Liver (tissue), 9 donors: ENCODE measurements around the gene TSPAN16. TPM values are rescaled to one million over a fixed set of nuclear protein-coding genes. Genes with fewer than 3 reads are reported as not detected.

Experiments
- DNase-seq: peaks from one replicate; pipeline ENCODE4 v3.0.0-alpha.2; 2017; ENCODE audit warnings: low spot score
- H3K27ac ChIP-seq, 2 donors: one replicate each; pipeline ENCODE4 v1.7.0; 2013; ENCODE audit warnings: inconsistent platforms in 2 of 2, low read length in 2 of 2, control low read depth in 1 of 2, low read depth in 1 of 2, mild to moderate bottlenecking in 1 of 2
- H3K27me3 ChIP-seq, 4 donors: one replicate each; pipeline versions ENCODE4 v1.6.1 to v1.7.0; 2013; ENCODE audit warnings: low read length in 3 of 4, inconsistent platforms in 1 of 4, mild to moderate bottlenecking in 1 of 4, moderate library complexity in 1 of 4; ENCODE audit not compliant: control insufficient read depth in 4 of 4, insufficient read depth in 4 of 4
- H3K36me3 ChIP-seq, 4 donors: one replicate each; pipeline versions ENCODE4 v1.6.1 to v1.7.0; 2013; ENCODE audit warnings: low read length in 3 of 4, mild to moderate bottlenecking in 3 of 4, low read depth in 1 of 4, moderate library complexity in 1 of 4; ENCODE audit not compliant: control insufficient read depth in 4 of 4, insufficient read depth in 3 of 4
- H3K4me1 ChIP-seq, 4 donors: one replicate each; pipeline versions ENCODE4 v1.6.1 to v1.7.0; 2013; ENCODE audit warnings: low read length in 3 of 4, mild to moderate bottlenecking in 3 of 4, moderate library complexity in 1 of 4; ENCODE audit not compliant: control insufficient read depth in 4 of 4, insufficient read depth in 4 of 4
- H3K4me3 ChIP-seq, 3 donors: one replicate each; pipeline versions ENCODE4 v1.6.1 to v1.7.0; 2013; ENCODE audit warnings: low read length in 3 of 3, control low read depth in 1 of 3, low read depth in 1 of 3, mild to moderate bottlenecking in 1 of 3
- H3K9ac ChIP-seq, 2 donors: one replicate each; pipeline ENCODE4 v1.7.0; 2013; ENCODE audit warnings: low read length in 2 of 2, mild to moderate bottlenecking in 2 of 2, moderate library complexity in 2 of 2, control low read depth in 1 of 2, low read depth in 1 of 2
- H3K9me3 ChIP-seq, 4 donors: one replicate each; pipeline versions ENCODE4 v1.6.1 to v1.7.0; 2013; ENCODE audit warnings: low read length in 3 of 4; ENCODE audit not compliant: control insufficient read depth in 4 of 4
- FOXA1 ChIP-seq: IDR thresholded peaks from 2 replicates; pipeline ENCODE4 v1.6.1; 2016; ENCODE audit warnings: antibody characterized with exemption
- GABPA ChIP-seq, 2 donors: IDR thresholded peaks in 1 of 2; conservative IDR thresholded peaks in 1 of 2; 2 replicates each; pipeline ENCODE4 v1.6.1; 2016; ENCODE audit warnings: antibody characterized with exemption in 2 of 2, mild to moderate bottlenecking in 1 of 2, moderate library complexity in 1 of 2
- HNF4G ChIP-seq: IDR thresholded peaks from 2 replicates; pipeline ENCODE4 v1.6.1; 2016; ENCODE audit warnings: antibody characterized with exemption
- JUND ChIP-seq, 2 donors: IDR thresholded peaks; 2 replicates each; pipeline ENCODE4 v1.6.1; 2016; ENCODE audit warnings: antibody characterized with exemption in 2 of 2
- RAD21 ChIP-seq, 2 donors: IDR thresholded peaks; 2 replicates each; pipeline ENCODE4 v1.6.1; 2016; ENCODE audit warnings: antibody characterized with exemption in 2 of 2, mild to moderate bottlenecking in 2 of 2
- RXRA ChIP-seq, 2 donors: IDR thresholded peaks; 2 replicates each; pipeline ENCODE4 v1.6.1; 2017 to 2018; ENCODE audit warnings: antibody characterized with exemption in 2 of 2, mild to moderate bottlenecking in 1 of 2
- SP1 ChIP-seq: IDR thresholded peaks from 2 replicates; pipeline ENCODE4 v1.6.1; 2018; ENCODE audit warnings: antibody characterized with exemption, mild to moderate bottlenecking
- YY1 ChIP-seq: IDR thresholded peaks from 2 replicates; pipeline ENCODE4 v1.6.1; 2016; ENCODE audit warnings: antibody characterized with exemption, mild to moderate bottlenecking
- WGBS: extraction: QIAGEN DNeasy Blood & Tissue Kit; methylation state at CpG from one replicate; pipeline ENCODE4 v1.1.7; 2013; 5-methylcytosine and 5-hydroxymethylcytosine counted together
- polyA plus RNA-seq, 2 donors: library from polyadenylated mRNA; stranded (reverse) in 1 of 2; unstranded in 1 of 2; fragments of 200-250 nt in 1 of 2; fragments of >200 nt in 1 of 2; fragmentation: Nextera tagmentation in 1 of 2; extraction: Ambion mirVana in 1 of 2; gene quantifications; one replicate each; pipeline versions ENCODE4 v1.2.1 to v1.2.3, GENCODE V29; 2013 to 2015
- total RNA-seq, 2 donors: library from RNA; depleted of rRNA; stranded (reverse); fragments of >200 nt; gene quantifications; one replicate each; pipeline ENCODE4 v1.2.3, GENCODE V29; 2014
- TF ChIP-seq, protein P1 (sequence below): fragments of 150-350 bp; IDR thresholded peaks from 2 replicates; pipeline ENCODE4 v1.5.1; 2017; ENCODE audit warnings: improper control_type of control experiment, low read depth, low read length; ENCODE audit not compliant: missing input control
- TF ChIP-seq, protein P2 (sequence below): IDR thresholded peaks from 2 replicates; pipeline ENCODE4 v1.6.1; 2016; ENCODE audit warnings: antibody characterized with exemption
- TF ChIP-seq, protein P3 (sequence below): IDR thresholded peaks from 2 replicates; pipeline ENCODE4 v1.6.1; 2016; ENCODE audit warnings: antibody characterized with exemption
- TF ChIP-seq, protein P4 (sequence below): IDR thresholded peaks from 2 replicates; pipeline ENCODE4 v1.6.1; 2016; ENCODE audit warnings: antibody characterized with exemption
- TF ChIP-seq, protein P5 (sequence below): IDR thresholded peaks from 2 replicates; pipeline ENCODE4 v1.6.1; 2016; ENCODE audit warnings: antibody characterized with exemption, mild to moderate bottlenecking
- donor health status: healthy.
- donor health status: healthy.
- donor health status: healthy.
- donor health status: healthy.
- donor health status: healthy.

Gene TSPAN16
- total and polyA plus RNA-seq, 4 donors = not detected

DNA sequence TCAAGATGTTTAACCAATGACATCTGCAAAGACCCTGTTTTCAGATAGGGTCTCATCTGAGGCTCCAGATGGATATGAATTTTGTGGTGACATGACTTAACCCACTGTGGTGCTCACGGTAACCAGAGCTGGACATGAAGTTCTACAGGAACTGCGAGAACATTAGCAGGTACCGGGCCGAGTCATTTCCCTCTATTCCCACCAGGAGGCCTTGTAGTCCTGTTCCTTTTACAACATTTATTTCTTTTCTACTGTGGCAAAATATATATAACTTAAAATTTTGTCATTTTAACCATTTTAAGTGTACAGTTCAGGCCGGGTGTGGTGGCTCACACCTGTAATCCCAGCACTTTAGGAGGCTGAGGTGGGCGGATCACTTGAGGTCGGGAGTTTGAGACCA lies 7.6 kb upstream of the TSPAN16 start:
- no peak for DNase-seq
- Histone ChIP-seq H3K9ac (no peak overlapping the region), H3K4me1 (peaks cover 0 to 1% (median under 1%) of the 10 kb centered on the region in 4 donors), H3K36me3 (no peaks in the 10 kb centered on the region), H3K4me3 (no peak overlapping the region), H3K27me3 (no peaks in the 10 kb centered on the region), H3K27ac (no peak overlapping the region), H3K9me3 (no peaks in the 10 kb centered on the region)
- TF ChIP-seq YY1 = no peak
- TF ChIP-seq, protein P1, sequence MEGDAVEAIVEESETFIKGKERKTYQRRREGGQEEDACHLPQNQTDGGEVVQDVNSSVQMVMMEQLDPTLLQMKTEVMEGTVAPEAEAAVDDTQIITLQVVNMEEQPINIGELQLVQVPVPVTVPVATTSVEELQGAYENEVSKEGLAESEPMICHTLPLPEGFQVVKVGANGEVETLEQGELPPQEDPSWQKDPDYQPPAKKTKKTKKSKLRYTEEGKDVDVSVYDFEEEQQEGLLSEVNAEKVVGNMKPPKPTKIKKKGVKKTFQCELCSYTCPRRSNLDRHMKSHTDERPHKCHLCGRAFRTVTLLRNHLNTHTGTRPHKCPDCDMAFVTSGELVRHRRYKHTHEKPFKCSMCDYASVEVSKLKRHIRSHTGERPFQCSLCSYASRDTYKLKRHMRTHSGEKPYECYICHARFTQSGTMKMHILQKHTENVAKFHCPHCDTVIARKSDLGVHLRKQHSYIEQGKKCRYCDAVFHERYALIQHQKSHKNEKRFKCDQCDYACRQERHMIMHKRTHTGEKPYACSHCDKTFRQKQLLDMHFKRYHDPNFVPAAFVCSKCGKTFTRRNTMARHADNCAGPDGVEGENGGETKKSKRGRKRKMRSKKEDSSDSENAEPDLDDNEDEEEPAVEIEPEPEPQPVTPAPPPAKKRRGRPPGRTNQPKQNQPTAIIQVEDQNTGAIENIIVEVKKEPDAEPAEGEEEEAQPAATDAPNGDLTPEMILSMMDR = peak; percentile 44
- TF ChIP-seq RAD21 (IDR thresholded peaks at IDR 0.05) = peak; percentile 44 to 68
- 80% methylated on average over 7 of the region's 7 CpGs for WGBS

DNA sequence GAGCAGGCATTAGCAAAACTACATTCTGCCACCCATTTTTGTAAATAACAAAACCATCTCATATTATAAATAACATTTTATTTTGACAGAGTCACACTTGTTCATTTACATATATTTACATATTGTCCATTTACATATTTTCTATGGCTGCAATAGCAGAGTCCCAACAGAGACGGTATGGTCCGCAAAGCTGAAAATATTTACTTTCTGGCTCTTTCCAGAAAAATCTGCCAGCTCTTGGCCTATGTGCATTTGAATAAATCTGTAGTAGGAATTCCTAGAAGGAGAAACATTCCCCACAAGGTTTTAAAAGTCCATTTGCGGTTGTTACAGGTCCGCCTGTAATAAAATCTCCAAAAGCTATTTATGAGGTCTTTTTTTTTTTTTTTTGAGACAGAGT lies 5.7 kb upstream of the TSPAN16 start:
- no peak overlapping the region for H3K4me3 ChIP-seq
- no peaks in the 10 kb centered on the region for H3K9me3 ChIP-seq
- H3K27ac ChIP-seq = no peak overlapping the region
- H3K9ac ChIP-seq = no peak overlapping the region
- DNase-seq = no peak
- no peaks in the 10 kb centered on the region for H3K36me3 ChIP-seq
- TF ChIP-seq, protein P2, sequence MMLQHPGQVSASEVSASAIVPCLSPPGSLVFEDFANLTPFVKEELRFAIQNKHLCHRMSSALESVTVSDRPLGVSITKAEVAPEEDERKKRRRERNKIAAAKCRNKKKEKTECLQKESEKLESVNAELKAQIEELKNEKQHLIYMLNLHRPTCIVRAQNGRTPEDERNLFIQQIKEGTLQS = no peak
- no peak for TF ChIP-seq JUND (IDR thresholded peaks at IDR 0.05)
- TF ChIP-seq, protein P1 = no peak
- no peak for TF ChIP-seq FOXA1
- no peaks in the 10 kb centered on the region for H3K27me3 ChIP-seq
- peaks cover 0 to 9% (median 4%) of the 10 kb centered on the region in 4 donors for H3K4me1 ChIP-seq
- 92% methylated on average over 4 of the region's 4 CpGs for WGBS

DNA sequence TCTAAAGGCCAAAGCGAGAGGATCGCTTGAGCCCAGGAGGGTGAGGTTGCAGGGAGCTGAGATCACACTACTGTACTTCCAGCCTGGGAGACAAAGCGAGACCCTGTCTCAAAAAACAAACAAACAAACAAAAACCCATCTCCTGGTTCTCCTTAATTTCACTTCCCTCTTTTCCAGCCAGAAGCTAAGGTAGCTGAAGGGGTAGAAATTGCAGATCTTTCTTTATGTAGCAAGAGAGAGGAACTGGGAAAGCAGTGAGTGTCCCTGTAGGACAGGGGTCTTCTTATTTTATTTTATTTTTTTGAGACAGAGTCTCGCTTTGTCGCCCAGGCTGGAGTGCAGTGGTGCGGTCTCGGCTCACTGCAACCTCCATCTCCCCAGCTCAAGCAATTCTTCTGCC lies 4.5 kb upstream of the TSPAN16 start:
- no peaks in the 10 kb centered on the region for H3K9me3 ChIP-seq
- 95% methylated on average over 7 of the region's 7 CpGs for WGBS
- no peak overlapping the region for H3K4me3 ChIP-seq
- no peak overlapping the region for H3K27ac ChIP-seq
- no peaks in the 10 kb centered on the region for H3K27me3 ChIP-seq
- DNase-seq = no peak
- no peaks in the 10 kb centered on the region for H3K36me3 ChIP-seq
- H3K4me1 ChIP-seq = peaks cover 0 to 9% (median 4%) of the 10 kb centered on the region in 4 donors
- no peak overlapping the region for H3K9ac ChIP-seq
- TF ChIP-seq, protein P3, sequence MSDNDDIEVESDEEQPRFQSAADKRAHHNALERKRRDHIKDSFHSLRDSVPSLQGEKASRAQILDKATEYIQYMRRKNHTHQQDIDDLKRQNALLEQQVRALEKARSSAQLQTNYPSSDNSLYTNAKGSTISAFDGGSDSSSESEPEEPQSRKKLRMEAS = no peak
- TF ChIP-seq, protein P2 = no peak
- TF ChIP-seq GABPA (IDR thresholded peaks at IDR 0.05 in 1 of 2, conservative IDR thresholded peaks at IDR 0.05 in 1 of 2) (no peak), YY1 (no peak), RAD21 (IDR thresholded peaks at IDR 0.05) (no peak), HNF4G (no peak), SP1 (no peak), RXRA (IDR thresholded peaks at IDR 0.05) (no peak)
- TF ChIP-seq, protein P1 = no peak
- TF ChIP-seq, protein P4, sequence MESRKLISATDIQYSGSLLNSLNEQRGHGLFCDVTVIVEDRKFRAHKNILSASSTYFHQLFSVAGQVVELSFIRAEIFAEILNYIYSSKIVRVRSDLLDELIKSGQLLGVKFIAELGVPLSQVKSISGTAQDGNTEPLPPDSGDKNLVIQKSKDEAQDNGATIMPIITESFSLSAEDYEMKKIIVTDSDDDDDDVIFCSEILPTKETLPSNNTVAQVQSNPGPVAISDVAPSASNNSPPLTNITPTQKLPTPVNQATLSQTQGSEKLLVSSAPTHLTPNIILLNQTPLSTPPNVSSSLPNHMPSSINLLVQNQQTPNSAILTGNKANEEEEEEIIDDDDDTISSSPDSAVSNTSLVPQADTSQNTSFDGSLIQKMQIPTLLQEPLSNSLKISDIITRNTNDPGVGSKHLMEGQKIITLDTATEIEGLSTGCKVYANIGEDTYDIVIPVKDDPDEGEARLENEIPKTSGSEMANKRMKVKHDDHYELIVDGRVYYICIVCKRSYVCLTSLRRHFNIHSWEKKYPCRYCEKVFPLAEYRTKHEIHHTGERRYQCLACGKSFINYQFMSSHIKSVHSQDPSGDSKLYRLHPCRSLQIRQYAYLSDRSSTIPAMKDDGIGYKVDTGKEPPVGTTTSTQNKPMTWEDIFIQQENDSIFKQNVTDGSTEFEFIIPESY = no peak
- TF ChIP-seq, protein P5, sequence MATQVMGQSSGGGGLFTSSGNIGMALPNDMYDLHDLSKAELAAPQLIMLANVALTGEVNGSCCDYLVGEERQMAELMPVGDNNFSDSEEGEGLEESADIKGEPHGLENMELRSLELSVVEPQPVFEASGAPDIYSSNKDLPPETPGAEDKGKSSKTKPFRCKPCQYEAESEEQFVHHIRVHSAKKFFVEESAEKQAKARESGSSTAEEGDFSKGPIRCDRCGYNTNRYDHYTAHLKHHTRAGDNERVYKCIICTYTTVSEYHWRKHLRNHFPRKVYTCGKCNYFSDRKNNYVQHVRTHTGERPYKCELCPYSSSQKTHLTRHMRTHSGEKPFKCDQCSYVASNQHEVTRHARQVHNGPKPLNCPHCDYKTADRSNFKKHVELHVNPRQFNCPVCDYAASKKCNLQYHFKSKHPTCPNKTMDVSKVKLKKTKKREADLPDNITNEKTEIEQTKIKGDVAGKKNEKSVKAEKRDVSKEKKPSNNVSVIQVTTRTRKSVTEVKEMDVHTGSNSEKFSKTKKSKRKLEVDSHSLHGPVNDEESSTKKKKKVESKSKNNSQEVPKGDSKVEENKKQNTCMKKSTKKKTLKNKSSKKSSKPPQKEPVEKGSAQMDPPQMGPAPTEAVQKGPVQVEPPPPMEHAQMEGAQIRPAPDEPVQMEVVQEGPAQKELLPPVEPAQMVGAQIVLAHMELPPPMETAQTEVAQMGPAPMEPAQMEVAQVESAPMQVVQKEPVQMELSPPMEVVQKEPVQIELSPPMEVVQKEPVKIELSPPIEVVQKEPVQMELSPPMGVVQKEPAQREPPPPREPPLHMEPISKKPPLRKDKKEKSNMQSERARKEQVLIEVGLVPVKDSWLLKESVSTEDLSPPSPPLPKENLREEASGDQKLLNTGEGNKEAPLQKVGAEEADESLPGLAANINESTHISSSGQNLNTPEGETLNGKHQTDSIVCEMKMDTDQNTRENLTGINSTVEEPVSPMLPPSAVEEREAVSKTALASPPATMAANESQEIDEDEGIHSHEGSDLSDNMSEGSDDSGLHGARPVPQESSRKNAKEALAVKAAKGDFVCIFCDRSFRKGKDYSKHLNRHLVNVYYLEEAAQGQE = no peak
